Activated naive CD4-positive, alpha-beta T cell treated with Interleukin-2 at 50 U/mL for 16 hours (primary cell): ENCODE measurements around the gene PHF20.
"Not testable (repeated sequence)": the region's sequence is repeated elsewhere in the genome, so short reads cannot be mapped to it uniquely, and the experiment has no call there.

Experiments used
- DNase-seq: peaks from one replicate; pipeline ENCODE4 v3.0.0-alpha.2; 2020

PHF20 gene

DNA sequence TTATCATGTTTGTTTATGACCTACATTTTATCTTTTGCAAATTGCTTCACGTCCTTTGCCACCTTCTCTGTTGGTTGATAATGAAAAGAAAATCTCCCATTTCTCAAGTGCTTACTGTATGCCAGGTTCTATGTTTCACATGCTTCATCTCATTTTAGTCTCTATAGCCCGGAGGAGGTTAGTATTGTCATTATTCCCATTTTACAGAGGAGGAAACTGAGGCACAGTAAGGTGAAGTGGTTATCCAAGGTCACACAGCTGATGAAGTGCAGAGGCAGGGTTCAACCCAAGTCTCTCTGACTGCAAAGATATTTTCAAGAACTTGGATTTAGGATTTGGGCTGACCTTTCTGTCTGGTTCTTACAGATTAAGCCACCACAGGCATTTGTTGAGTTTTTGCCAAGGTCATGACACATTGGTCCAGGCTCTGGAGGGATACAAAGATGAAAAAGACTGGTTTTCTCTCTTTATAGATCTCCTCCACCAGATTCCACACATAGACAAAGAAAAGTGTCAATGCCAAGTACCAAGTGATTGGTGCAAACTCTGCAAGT is 217.2 kb downstream of the PHF20 start:
- DNase-seq = no peak

DNA sequence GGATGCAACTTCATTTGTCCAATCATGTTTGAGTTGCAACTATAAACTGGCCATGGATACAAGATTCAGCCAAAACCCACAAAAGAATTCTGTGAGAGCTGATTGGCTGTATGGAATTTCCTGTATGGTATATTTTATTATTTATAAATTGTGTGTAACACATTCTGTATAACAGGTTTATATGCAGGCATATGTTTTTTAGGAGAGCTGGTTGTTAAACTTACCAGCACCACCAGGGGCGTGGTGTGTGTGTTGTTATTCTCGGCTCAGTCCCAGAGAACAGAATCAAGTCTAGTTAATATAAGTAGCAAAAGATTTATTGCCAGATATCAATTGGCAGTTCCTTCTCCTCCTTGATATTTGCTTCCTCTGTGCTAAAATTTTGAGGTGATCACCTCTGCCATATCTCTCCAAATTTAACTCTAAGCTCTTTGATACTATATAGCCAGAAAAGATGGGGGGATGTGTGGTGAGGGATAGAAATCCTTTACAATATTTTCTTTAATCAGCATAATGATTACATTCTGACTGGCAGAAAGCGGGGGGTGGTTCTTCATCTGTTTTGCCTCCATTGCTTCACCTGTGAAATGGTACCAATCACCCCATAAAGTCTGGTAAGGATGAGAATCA is 219.4 kb downstream of the PHF20 start:
- DNase-seq = peak; percentile 4

DNA sequence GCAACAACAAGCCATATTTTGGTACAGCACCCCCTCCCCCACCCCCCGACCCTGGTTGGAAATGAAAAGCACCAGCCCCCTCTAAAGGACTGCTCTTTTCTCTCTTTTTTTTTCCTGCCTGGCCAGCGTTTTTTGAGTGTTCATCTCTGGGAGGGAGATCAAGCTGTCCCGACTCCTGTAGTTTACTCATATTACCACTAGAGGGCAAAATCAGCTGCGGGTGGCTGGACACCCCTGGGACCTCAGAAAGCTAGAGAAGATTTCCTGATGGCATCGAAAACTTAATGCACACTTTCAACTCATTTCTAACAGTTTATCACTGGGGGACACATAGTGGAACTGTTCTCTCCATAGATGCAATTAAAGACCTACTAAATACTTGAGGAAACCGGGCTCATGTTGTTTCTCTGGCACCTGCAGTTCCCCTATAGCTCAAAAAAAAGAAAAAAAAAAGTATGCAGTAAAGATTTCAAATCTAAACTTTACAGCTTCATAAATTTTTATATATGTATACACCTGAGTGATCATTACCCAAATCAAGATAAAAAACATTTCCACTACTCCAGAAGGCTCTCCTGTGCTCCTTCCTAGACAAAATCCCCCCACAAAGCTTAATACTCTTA is 221.0 kb downstream of the PHF20 start:
- peak; percentile 36 for DNase-seq

DNA sequence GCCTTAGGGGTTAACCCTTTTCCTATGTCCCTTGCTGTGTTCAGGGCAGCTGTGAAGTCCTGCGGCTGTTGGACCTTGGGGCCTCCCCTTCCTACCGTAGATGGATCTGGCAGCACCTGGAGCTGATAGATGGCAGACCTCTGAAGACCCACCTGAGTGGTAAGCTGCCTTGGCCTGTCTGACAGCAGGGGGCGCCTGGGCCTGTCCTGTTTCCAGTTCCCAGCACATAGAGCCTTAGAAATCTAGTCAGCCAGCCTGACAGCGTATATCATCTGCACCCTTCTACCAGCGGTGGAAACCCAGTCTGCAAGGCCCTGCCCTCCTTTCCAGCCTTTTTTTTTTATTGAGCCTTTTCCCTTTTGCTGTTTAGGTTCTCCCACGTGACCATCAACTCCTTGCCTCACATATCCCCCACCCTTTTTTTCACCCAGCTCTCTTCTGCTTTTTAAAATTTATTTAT is 223.2 kb downstream of the PHF20 start:
- peak; percentile 83 for DNase-seq

DNA sequence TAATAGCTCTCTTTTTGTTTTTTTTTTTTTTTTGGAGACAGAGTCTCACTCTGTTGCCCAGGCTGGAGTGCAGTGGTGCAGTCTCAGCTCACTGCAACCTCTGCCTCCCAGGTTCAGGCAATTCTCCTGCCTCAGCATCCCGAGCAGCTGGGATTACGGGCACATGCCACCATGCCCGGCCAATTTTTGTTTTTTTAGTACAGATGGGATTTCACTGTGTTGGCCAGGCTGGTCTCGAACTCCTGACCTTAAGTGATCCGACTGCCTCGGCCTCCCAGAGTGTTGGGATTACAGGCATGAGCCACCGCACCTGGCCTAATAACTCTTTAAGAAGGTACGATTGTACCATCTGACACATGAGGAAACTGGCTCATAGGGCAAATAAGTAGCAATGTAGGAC is 224.7 kb downstream of the PHF20 start:
- DNase-seq = not testable (repeated sequence)
